NT2/D1 (cell line): ENCODE data around the gene CCDC24.

Source experiments
- DNase-seq: peaks from one replicate; pipeline ENCODE4 v3.0.0-alpha.2; 2011; ENCODE audit warnings: low read depth, low spot score
- H3K27me3 ChIP-seq: 2 replicates; pipeline ENCODE4 v1.6.0; 2011; ENCODE audit warnings: mild to moderate bottlenecking; ENCODE audit not compliant: insufficient read length, insufficient read depth
- H3K36me3 ChIP-seq: 2 replicates; pipeline ENCODE4 v1.6.1; 2011; ENCODE audit warnings: mild to moderate bottlenecking, low read length, mixed read lengths; ENCODE audit not compliant: insufficient read depth, insufficient read length
- H3K4me1 ChIP-seq: 2 replicates; pipeline ENCODE4 v1.5.1; 2011; ENCODE audit not compliant: insufficient read depth, insufficient read length
- H3K4me3 ChIP-seq: 2 replicates; pipeline ENCODE4 v1.5.1; 2011; ENCODE audit warnings: low read depth; ENCODE audit not compliant: insufficient read length
- H3K9ac ChIP-seq: 2 replicates; pipeline ENCODE4 v1.6.0; 2011; ENCODE audit warnings: low read depth; ENCODE audit not compliant: insufficient read length
- H3K9me3 ChIP-seq: 2 replicates; pipeline ENCODE4 v1.5.1; 2011; ENCODE audit warnings: mild to moderate bottlenecking, low read length; ENCODE audit not compliant: insufficient read depth
- SUZ12 ChIP-seq: IDR thresholded peaks from 2 replicates; pipeline ENCODE4 v1.6.1; 2011; ENCODE audit not compliant: insufficient read length, insufficient read depth; ENCODE audit errors: extremely low read depth
- YY1 ChIP-seq: IDR thresholded peaks from 2 replicates; pipeline ENCODE4 v1.6.1; 2011; ENCODE audit not compliant: insufficient read length, insufficient read depth
- ZNF274 ChIP-seq: IDR thresholded peaks from 2 replicates; pipeline ENCODE4 v1.6.1; 2011; ENCODE audit warnings: mild to moderate bottlenecking, low read depth, low read length

CCDC24 gene

DNA sequence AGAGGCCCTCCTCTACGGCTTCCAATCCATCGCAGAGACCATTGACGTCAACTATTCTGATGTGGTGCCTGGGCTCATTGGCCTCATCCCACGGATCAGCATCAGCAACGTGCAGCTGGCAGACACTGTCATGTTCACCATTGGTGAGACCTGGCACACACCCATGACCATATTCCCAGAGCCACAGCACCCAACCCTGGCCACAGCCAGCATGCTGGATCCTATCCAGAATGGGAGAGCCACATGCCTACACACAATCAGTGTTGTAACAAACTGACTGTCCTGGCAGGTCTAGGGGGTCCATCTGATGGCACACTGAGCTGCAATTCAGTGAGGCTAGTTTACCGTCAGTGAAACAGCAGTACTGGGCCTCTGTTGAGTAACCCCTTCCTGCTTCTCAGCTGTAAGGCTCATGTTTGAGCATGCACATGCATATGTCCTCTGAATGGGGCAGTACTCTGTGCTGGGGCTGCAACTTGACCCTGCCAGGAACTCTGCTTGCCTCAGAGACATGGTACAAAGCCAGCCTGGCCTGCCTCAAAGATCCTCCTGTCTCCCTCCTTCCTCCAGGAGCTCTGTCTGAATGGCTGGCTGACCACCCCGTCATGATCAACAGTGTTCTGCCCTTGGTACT lies 33.9 kb upstream of the CCDC24 start:
- DNase-seq = no peak
- no peak overlapping the region for H3K4me3 ChIP-seq

DNA sequence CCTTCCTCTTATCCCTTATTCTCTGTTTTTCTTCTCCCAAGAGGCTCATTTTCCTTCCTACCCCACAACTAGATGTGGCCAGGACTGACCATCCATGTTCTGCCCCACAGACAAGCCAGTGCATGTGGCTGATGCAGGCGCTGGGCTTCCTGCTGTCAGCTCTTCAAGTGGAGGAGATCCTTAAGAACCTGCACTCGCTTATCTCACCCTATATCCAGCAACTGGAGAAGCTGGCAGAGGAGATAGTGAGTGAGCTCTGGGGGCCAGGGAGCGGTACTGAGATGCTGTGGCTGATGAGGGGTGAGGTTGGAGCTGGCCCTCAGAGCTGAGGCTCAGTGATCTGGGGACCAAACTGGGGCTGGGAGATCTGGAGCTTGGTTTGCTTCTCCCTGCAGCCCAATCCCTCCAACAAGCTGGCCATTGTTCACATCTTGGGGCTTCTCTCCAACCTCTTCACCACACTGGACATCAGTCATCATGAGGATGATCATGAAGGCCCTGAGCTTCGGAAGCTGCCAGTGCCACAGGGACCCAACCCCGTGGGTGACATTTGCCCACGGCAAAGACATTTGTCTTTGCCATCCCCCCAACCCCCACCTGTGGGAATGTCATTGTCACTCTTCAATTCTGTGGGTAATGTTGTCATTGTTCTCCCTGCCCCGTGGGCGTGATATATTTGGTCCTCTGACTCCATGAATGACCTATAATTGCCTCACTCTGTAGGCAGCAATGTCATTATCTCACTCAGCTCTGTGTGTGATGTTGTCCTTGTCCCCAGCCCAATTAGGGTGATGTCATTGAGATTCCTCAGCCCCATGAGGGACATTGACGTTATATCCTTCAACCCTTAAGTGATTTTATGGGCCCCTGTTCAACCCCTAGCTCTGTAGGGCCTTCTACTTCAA lies 32.8 kb upstream of the CCDC24 start:
- DNase-seq = no peak
- Histone ChIP-seq H3K9ac (no peak overlapping the region), H3K4me3 (no peak overlapping the region), H3K27me3 (no peaks in the 10 kb centered on the region), H3K4me1 (no peaks in the 10 kb centered on the region), H3K9me3 (no peaks in the 10 kb centered on the region), H3K36me3 (peaks cover 74% of the 10 kb centered on the region)
- no peak for TF ChIP-seq SUZ12
- TF ChIP-seq ZNF274 = no peak
- no peak for TF ChIP-seq YY1

More for the DNA sequence above, 33.9 kb upstream of the CCDC24 start:
- no peaks in the 10 kb centered on the region for H3K4me1 ChIP-seq
- no peak overlapping the region for H3K9ac ChIP-seq
- no peak for TF ChIP-seq ZNF274
- TF ChIP-seq YY1 = no peak
- no peak for TF ChIP-seq SUZ12
- no peaks in the 10 kb centered on the region for H3K27me3 ChIP-seq
- no peaks in the 10 kb centered on the region for H3K9me3 ChIP-seq
- peaks cover 64% of the 10 kb centered on the region for H3K36me3 ChIP-seq

- H3K9ac ChIP-seq = no peak overlapping the region
- H3K27me3 ChIP-seq = no peaks in the 10 kb centered on the region
- DNase-seq = no peak
- no peaks in the 10 kb centered on the region for H3K9me3 ChIP-seq
- H3K4me1 ChIP-seq = no peaks in the 10 kb centered on the region
- H3K4me3 ChIP-seq = no peak overlapping the region
- no peak for TF ChIP-seq SUZ12
- TF ChIP-seq YY1 = no peak
- no peak for TF ChIP-seq ZNF274
- peaks cover 86% of the 10 kb centered on the region for H3K36me3 ChIP-seq
These were observed 30.6 kb upstream of the CCDC24 start for GRCh38 chr1:43960798-43961197.

DNA sequence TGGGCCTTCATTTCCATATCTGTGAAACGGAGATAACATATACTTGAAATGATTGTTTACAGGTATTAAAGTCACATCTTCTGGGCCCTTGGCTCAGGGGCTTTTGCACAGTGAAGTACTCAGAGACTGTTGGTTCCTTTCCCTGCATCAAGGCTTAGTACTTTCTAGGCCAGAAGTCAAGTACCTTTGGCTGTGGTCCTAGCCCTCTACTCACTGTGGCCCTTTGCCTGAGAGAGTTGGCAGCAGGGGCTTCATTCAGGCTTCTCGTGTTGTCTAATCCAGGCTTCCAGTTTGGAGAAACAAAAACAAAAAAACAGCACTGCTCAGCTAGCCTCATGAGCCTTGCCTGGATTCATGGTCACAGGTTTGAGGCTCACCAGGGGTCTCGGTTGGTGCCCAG lies 29.7 kb upstream of the CCDC24 start:
- H3K27me3 ChIP-seq = no peaks in the 10 kb centered on the region
- no peak overlapping the region for H3K9ac ChIP-seq
- no peaks in the 10 kb centered on the region for H3K4me1 ChIP-seq
- H3K4me3 ChIP-seq = no peak overlapping the region
- no peak for TF ChIP-seq ZNF274
- TF ChIP-seq YY1 = no peak
- no peak for TF ChIP-seq SUZ12
- DNase-seq = no peak
- H3K9me3 ChIP-seq = no peaks in the 10 kb centered on the region
- H3K36me3 ChIP-seq = peaks cover 87% of the 10 kb centered on the region

GRCh38 chr1:43962324-43962723 lies 29.1 kb upstream of the CCDC24 start:
- DNase-seq = no peak
- no peaks in the 10 kb centered on the region for H3K9me3 ChIP-seq

DNA sequence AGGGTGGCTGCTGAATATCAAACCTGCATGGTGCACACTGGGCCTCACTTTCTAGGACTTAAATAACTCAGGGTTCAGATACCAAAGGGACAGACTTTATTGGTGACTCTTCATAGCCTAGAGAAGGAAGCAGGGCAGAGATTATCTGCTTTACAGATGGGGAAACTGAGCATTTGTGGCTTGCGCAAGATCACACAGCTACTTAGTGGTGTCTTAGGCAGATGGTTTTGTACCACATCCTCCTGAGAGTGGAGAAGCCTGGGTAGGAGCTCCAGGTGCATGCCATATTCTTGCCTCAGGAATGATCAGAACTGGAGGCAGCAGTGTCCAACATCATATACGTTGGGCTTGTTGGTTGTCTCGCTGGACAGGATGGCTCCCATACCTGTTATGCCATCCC lies 28.4 kb upstream of the CCDC24 start:
- no peaks in the 10 kb centered on the region for H3K27me3 ChIP-seq
- peaks cover 87% of the 10 kb centered on the region for H3K36me3 ChIP-seq
- H3K9me3 ChIP-seq = no peaks in the 10 kb centered on the region
- no peaks in the 10 kb centered on the region for H3K4me1 ChIP-seq
- no peak overlapping the region for H3K4me3 ChIP-seq
- DNase-seq = no peak
- TF ChIP-seq YY1 = no peak
- no peak for TF ChIP-seq SUZ12
- TF ChIP-seq ZNF274 = no peak
- no peak overlapping the region for H3K9ac ChIP-seq

More at GRCh38 chr1:43962324-43962723, 29.1 kb upstream of the CCDC24 start:
- no peak overlapping the region for H3K4me3 ChIP-seq
- no peaks in the 10 kb centered on the region for H3K27me3 ChIP-seq
- no peaks in the 10 kb centered on the region for H3K4me1 ChIP-seq
- peaks cover 87% of the 10 kb centered on the region for H3K36me3 ChIP-seq
- TF ChIP-seq YY1 (no peak), SUZ12 (no peak), ZNF274 (no peak)
- H3K9ac ChIP-seq = no peak overlapping the region

- peaks cover 78% of the 10 kb centered on the region for H3K36me3 ChIP-seq
- TF ChIP-seq YY1 (no peak), ZNF274 (no peak), SUZ12 (no peak)
- H3K27me3 ChIP-seq = no peaks in the 10 kb centered on the region
- no peak overlapping the region for H3K4me3 ChIP-seq
- DNase-seq = no peak
- H3K9me3 ChIP-seq = no peaks in the 10 kb centered on the region
- H3K9ac ChIP-seq = no peak overlapping the region
- no peaks in the 10 kb centered on the region for H3K4me1 ChIP-seq
These were observed 27.5 kb upstream of the CCDC24 start for GRCh38 chr1:43963890-43964289.
